Progenitor cell of endocrine pancreas (in vitro differentiated cells): Measurements from ENCODE around the gene TEX55. TPM values are rescaled to one million over a fixed set of nuclear protein-coding genes. Genes with fewer than 3 reads are reported as not detected.
A peak's percentile ranks its signal among the peaks of the same experiment; 100 is the strongest.

Experiments
- DNase-seq: peaks from one replicate; pipeline ENCODE4 v3.0.0; 2021; ENCODE audit warnings: low spot score; ENCODE audit not compliant: unreplicated experiment
- H3K27ac Mint-ChIP-seq: 2 replicates; pipeline ENCODE4 v1.8.0; 2021; ENCODE audit warnings: mild to moderate bottlenecking, moderate library complexity, mixed read lengths
- H3K27me3 Mint-ChIP-seq: 2 replicates; pipeline ENCODE4 v1.8.0; 2021; ENCODE audit warnings: mixed read lengths
- H3K36me3 Mint-ChIP-seq: 2 replicates; pipeline ENCODE4 v1.8.0; 2022; ENCODE audit warnings: mixed read lengths; ENCODE audit not compliant: insufficient read depth
- H3K4me1 Mint-ChIP-seq: 2 replicates; pipeline ENCODE4 v1.8.0; 2021; ENCODE audit warnings: low read depth, mixed read lengths
- H3K4me3 Mint-ChIP-seq: 2 replicates; pipeline ENCODE4 v1.8.0; 2021; ENCODE audit warnings: low read depth, mild to moderate bottlenecking, moderate library complexity, mixed read lengths
- H3K9me3 Mint-ChIP-seq: 2 replicates; pipeline ENCODE4 v1.8.0; 2021; ENCODE audit warnings: low read depth, mixed read lengths
- total RNA-seq: library from RNA; stranded (reverse); gene quantifications from 2 replicates; pipeline ENCODE4 v1.2.1, GENCODE V29; 2021
- TF ChIP-seq, protein P1 (sequence below): fragments of 200-600 bp; sonication (generic); IDR thresholded peaks from one replicate; pipeline ENCODE4 v1.5.0; 2021; ENCODE audit warnings: antibody characterized with exemption, mild to moderate bottlenecking; ENCODE audit not compliant: unreplicated experiment

Gene TEX55
- total RNA-seq, 1 donor from 2014 or later, result not detected

DNA sequence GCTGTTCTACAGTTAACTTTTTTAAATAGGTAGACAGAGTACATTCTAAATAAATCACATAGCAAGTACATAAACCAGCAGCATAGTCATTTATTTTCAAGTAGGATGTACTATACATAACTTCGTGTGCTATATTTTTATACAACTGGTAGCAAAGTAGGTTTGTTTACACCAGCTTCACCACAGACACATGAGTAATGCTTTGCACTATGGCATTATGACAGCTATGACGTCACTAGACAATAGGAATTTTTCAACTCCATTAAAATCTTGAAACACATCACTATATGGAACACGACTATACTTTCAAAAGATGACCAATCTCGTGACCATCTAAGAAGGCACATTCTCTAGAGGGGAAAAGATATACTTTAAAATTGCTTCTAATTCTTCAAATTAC is 3.5 kb downstream of the TEX55 start:
- TF ChIP-seq, protein P1, sequence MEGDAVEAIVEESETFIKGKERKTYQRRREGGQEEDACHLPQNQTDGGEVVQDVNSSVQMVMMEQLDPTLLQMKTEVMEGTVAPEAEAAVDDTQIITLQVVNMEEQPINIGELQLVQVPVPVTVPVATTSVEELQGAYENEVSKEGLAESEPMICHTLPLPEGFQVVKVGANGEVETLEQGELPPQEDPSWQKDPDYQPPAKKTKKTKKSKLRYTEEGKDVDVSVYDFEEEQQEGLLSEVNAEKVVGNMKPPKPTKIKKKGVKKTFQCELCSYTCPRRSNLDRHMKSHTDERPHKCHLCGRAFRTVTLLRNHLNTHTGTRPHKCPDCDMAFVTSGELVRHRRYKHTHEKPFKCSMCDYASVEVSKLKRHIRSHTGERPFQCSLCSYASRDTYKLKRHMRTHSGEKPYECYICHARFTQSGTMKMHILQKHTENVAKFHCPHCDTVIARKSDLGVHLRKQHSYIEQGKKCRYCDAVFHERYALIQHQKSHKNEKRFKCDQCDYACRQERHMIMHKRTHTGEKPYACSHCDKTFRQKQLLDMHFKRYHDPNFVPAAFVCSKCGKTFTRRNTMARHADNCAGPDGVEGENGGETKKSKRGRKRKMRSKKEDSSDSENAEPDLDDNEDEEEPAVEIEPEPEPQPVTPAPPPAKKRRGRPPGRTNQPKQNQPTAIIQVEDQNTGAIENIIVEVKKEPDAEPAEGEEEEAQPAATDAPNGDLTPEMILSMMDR, result no peak
- Mint-ChIP-seq H3K36me3 (peaks cover 5% of the 10 kb centered on the region), H3K4me1 (peaks cover 4% of the 10 kb centered on the region), H3K4me3 (no peak overlapping the region), H3K9me3 (peaks cover 21% of the 10 kb centered on the region), H3K27ac (no peak overlapping the region), H3K27me3 (no peaks in the 10 kb centered on the region)
- no peak for DNase-seq

DNA sequence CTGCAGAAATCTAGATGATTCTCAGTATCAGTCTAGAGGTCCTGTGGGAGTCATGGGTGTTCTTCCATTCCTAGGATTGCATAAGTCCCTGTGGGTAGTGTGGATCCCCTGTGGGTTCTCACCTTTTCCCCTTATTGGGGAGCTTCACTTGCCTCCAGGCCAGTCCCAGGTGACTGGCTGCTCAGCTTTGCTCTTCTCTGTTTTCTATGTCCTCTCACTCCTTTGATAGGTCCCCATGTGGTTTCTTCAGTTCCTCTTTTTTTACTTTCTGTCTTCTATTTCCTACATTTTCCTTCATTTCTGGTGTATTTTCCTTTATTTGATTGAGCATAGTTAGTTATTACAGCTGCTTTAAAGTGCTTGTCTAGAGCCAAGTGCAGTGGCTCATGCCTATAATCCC is 10.9 kb downstream of the TEX55 start:
- Mint-ChIP-seq H3K4me1 (peaks cover 18% of the 10 kb centered on the region), H3K27ac (no peak overlapping the region), H3K27me3 (no peaks in the 10 kb centered on the region), H3K9me3 (peaks cover 35% of the 10 kb centered on the region), H3K36me3 (peaks cover 11% of the 10 kb centered on the region), H3K4me3 (no peak overlapping the region)
- DNase-seq, result no peak
- TF ChIP-seq, protein P1, result no peak

DNA sequence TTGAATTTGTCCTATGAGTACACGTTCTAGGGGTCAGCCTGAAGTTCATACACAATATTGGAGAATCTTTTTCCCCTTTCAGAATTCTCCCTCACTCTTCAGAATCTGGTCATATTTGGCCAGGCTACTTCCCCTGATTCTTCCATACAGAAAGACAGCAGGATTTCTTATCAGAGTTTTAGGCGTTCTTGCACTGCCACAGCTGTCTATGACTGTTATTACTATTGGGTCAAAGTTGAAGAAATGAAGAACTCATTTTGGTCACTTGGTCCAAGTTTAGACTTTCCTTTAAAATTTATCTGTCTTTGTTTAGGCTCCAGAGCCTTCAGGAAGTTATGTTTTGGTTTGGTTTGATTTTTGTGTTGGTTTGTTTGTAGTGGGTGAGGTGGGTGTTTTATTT is 12.0 kb downstream of the TEX55 start:
- H3K4me3 Mint-ChIP-seq, result no peak overlapping the region

DNA sequence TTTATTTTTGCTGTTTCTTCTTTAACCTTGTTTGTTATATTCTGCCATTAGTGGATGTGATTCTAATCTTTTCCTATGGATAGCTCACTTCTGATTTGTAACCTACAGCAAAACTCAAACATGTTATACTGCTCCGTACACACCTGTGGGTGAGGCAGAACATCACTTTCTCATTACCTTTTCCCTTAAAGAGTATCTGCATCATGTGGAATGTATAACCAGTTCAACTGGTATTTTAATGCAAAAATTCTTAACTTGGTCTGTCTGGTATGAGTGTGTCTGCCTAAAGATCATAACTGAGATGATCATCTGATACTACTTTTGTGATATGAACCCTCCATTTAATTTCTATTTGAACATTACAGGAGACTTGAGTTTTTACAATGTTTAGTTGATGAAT is 14.4 kb downstream of the TEX55 start:
- Mint-ChIP-seq H3K9me3 (peaks cover 26% of the 10 kb centered on the region), H3K36me3 (peaks cover 12% of the 10 kb centered on the region), H3K27me3 (no peaks in the 10 kb centered on the region), H3K4me1 (peaks cover 20% of the 10 kb centered on the region), H3K27ac (peak overlapping the region; percentile 22), H3K4me3 (no peak overlapping the region)
- DNase-seq, result no peak
- TF ChIP-seq, protein P1, result no peak

More for the DNA sequence above, 12.0 kb downstream of the TEX55 start:
- TF ChIP-seq, protein P1, result no peak
- Mint-ChIP-seq H3K9me3 (peaks cover 35% of the 10 kb centered on the region), H3K4me1 (peaks cover 20% of the 10 kb centered on the region), H3K27me3 (no peaks in the 10 kb centered on the region), H3K27ac (no peak overlapping the region), H3K36me3 (peaks cover 10% of the 10 kb centered on the region)
- DNase-seq, result no peak

DNA sequence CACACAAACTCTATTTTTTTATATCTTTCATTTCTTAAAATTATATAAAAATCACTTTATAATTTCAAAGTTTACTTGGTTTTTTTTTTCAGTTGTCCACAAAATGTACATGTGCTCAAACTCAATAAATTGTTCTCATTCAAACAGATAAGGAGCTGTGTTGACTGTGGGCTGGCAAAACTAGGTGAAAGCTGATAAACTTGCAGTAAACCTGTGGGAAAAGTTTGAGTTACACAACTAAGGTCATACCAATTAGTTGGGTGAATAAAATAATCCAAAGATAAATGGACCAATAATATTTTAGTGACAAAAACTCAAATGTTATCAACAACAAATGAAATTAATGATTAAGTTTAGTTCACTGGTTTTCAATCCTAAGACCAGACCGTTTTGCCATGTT is 14.8 kb downstream of the TEX55 start:
- TF ChIP-seq, protein P1, result no peak
- H3K27me3 Mint-ChIP-seq, result no peaks in the 10 kb centered on the region
- peak overlapping the region; percentile 80 for H3K27ac Mint-ChIP-seq
- peaks cover 13% of the 10 kb centered on the region for H3K36me3 Mint-ChIP-seq
- H3K9me3 Mint-ChIP-seq, result peaks cover 27% of the 10 kb centered on the region
- H3K4me1 Mint-ChIP-seq, result peaks cover 20% of the 10 kb centered on the region
- H3K4me3 Mint-ChIP-seq, result no peak overlapping the region
- DNase-seq, result no peak
